ENCODE results near the gene MED13L. TPM values are rescaled to one million over a fixed set of nuclear protein-coding genes. Genes with fewer than 3 reads are reported as not detected.

Gene MED13L
- total and polyA plus RNA-seq, 2 of the 4 experiments (the other 2 are of a cell fraction): 17.9 to 49.1 TPM

- Histone ChIP-seq H2AK9ac (replicated peaks; ENCODE audit: low read depth, low read length, poor library complexity) (no peak overlapping the region), H4K5ac (ENCODE audit: low read depth, low read length) (no peak overlapping the region), H3K9me3 (ENCODE audit: control insufficient read depth, insufficient read depth, low read length) (no peaks in the 10 kb centered on the region), H2AFZ (replicated peaks; ENCODE audit: low read length, poor library complexity) (no peak overlapping the region), H2BK15ac (ENCODE audit: low read depth, low read length) (no peak overlapping the region), H4K8ac (ENCODE audit: low read depth in 2 of 2, low read length in 2 of 2) (no peak overlapping the region), H4K20me1 (ENCODE audit: insufficient read depth, low read length) (peaks cover 73% of the 10 kb centered on the region), H3K79me1 (ENCODE audit: low read depth in 1 of 2, low read length in 2 of 2) (peaks cover 26 to 67% of the 10 kb centered on the region in 2 experiments), H3K9ac (ENCODE audit: low read depth, low read length) (no peak overlapping the region), H3K4me3 (ENCODE audit: insufficient read depth, low read depth, low read length) (no peak overlapping the region), H4K91ac (ENCODE audit: insufficient read depth, low read depth, low read length) (no peak overlapping the region), H2BK20ac (ENCODE audit: low read depth, low read length) (no peak overlapping the region), H3K56ac (ENCODE audit: extremely low read depth, insufficient read depth, low read length) (no peak overlapping the region), H2AK5ac (ENCODE audit: low read depth, low read length) (no peak overlapping the region), H3K23ac (ENCODE audit: low read depth, low read length) (peak overlapping the region; percentile 63; the same call in 1 of the 2 replicates), H3K18ac (ENCODE audit: low read depth, low read length) (no peak overlapping the region), H3K27ac (ENCODE audit: insufficient read depth, low read length) (no peak overlapping the region), H3K9me1 (ENCODE audit: insufficient read depth, low read length) (peaks cover 17% of the 10 kb centered on the region), H3K4me1 (ENCODE audit: control insufficient read depth, insufficient read depth, low read length) (peaks cover 15% of the 10 kb centered on the region), H3K14ac (replicated peaks; ENCODE audit: low read depth, low read length) (no peak overlapping the region), H2BK120ac (ENCODE audit: low read depth, low read length) (no peak overlapping the region), H3K4me2 (ENCODE audit: low read depth, low read length) (no peak overlapping the region; the same call in 1 of the 2 replicates), H3K27me3 (ENCODE audit: control insufficient read depth, insufficient read depth, low read length) (no peaks in the 10 kb centered on the region), H3K36me3 (ENCODE audit: control insufficient read depth, insufficient read depth, low read length) (no peaks in the 10 kb centered on the region), H2BK5ac (ENCODE audit: low read depth, low read length, poor library complexity, severe bottlenecking) (no peak overlapping the region), H3K4ac (ENCODE audit: low read depth, low read length) (no peak overlapping the region)
- TF ChIP-seq USF2 (IDR thresholded peaks at IDR 0.05; ENCODE audit: low read depth, low read length) (no peak), POLR2A (IDR thresholded peaks at IDR 0.05; ENCODE audit: low read depth, low read length) (no peak)
- dilution Hi-C loops (cut with HindIII; ENCODE audit: low sequenced_read_pairs, unreplicated experiment) (no loop called here), in situ Hi-C loops (cut with MboI; ENCODE audit: low sequenced_read_pairs) (no loop called here), intact Hi-C loops (cut with micrococcal nuclease) (no loop called here)
- CTCF ChIA-PET: interaction anchor here (0.7 kb wide), 1 partner anchor 70 kb away, joined by 3 read pairs; no protein-coding TSS in a partner anchor
- BruUV-seq (replicated peaks): no TSS peak
- ATAC-seq (ENCODE audit: low read depth): no peak
- DNase-seq: no peak
- POLR2A ChIA-PET (ENCODE audit: unreplicated experiment): no interaction called here
These were observed 138.7 kb downstream of the MED13L start for GRCh38 chr12:116138781-116139180.
